Pancreas (tissue), 10 donors: ENCODE results near the gene HRH2. TPM values are rescaled to one million over a fixed set of nuclear protein-coding genes. Genes with fewer than 3 reads are reported as not detected.
A peak's percentile ranks its signal among the peaks of the same experiment; 100 is the strongest.

Experiments used
- ATAC-seq, 4 donors: fragments of 200-7000 bp; cut with Tn5 transposase; one replicate each; pipeline versions ENCODE4 v1.8.0 to v1.9.1; 2020; ENCODE audit warnings: mild to moderate bottlenecking in 4 of 4, moderate library complexity in 4 of 4
- DNase-seq, 6 donors: peaks; one replicate each; pipeline ENCODE4 v3.0.0-alpha.2; 2020
- FAIRE-seq: peaks from 2 replicates; lab custom pipeline; 2012; peaks lifted over from hg19 to GRCh38; lab: Jason Lieb, UNC
- H3K27ac ChIP-seq, 4 donors: fragments of 200-600 bp; sonication (generic); 1 replicate in 3 of 4; 2 replicates in 1 of 4; pipeline versions ENCODE4 v1.5.0 to v1.8.0; 2020
- H3K27me3 ChIP-seq, 4 donors: fragments of 200-600 bp; one replicate each; pipeline ENCODE4 v1.8.0; 2021
- H3K36me3 ChIP-seq, 3 donors: fragments of 200-600 bp; sonication (generic) in 1 of 3; one replicate each; pipeline versions ENCODE4 v1.5.0 to v1.8.0; 2020 to 2021
- H3K4me1 ChIP-seq, 3 donors: fragments of 200-600 bp; one replicate each; pipeline ENCODE4 v1.8.0; 2021
- H3K4me3 ChIP-seq, 4 donors: fragments of 200-600 bp; sonication (generic) in 2 of 4; one replicate each; pipeline versions ENCODE4 v1.5.0 to v1.8.0; 2020 to 2021
- H3K9me3 ChIP-seq, 4 donors: fragments of 200-600 bp; one replicate each; pipeline ENCODE4 v1.8.0; 2021
- CTCF ChIP-seq, 4 donors: fragments of 200-600 bp; sonication (generic) in 3 of 4; IDR thresholded peaks; one replicate each; pipeline versions ENCODE4 v1.5.0 to v1.8.0; 2021; ENCODE audit warnings: antibody characterized with exemption in 4 of 4
- WGBS, 2 donors: extraction: QIAGEN DNeasy Blood & Tissue Kit; methylation state at CpG; one replicate each; pipeline ENCODE4 v1.1.7; 2013; 5-methylcytosine and 5-hydroxymethylcytosine counted together
- intact Hi-C, 3 donors: fragments of 100-400 bp; cut with DNase I; formaldehyde crosslinking; loops; one replicate each; pipeline versions ENCODE4 v1.11.1 to v1.14.2; 2022
- polyA plus RNA-seq, 2 donors: library from polyadenylated mRNA; stranded (reverse); fragments of 200-250 nt; gene quantifications; one replicate each; pipeline ENCODE4 v1.2.3, GENCODE V29; 2013
- total RNA-seq, 6 donors: library from RNA; stranded (reverse); fragmentation: NEBNext Ultra II Directional in 4 of 6; extraction: Animal tissue kit (Norgen Biotek cat#: 25700) in 4 of 6; gene quantifications; one replicate each; pipeline versions ENCODE4 v1.2.1 to v1.2.4, GENCODE V29; 2021 to 2023
- donor health status: healthy with polysubstance abuse.
- donor health status: DM: no; HTN: no; CAD: no; lungs with moderate emphysema.
- donor health status: DM: no; HTN: no; CAD: no.
- donor health status: control.
- donor health status: control.
- donor health status: Bipolar disorder and iron deficiency.
- donor health status: DM: yes; HTN: yes; CAD: no.
- donor health status: DM: no; HTN: no; CAD: no.
- donor health status: DM: no; HTN: no; CAD: no.
- donor health status: DM: yes; HTN: yes; CAD: no.

The HRH2 gene
- total and polyA plus RNA-seq, 8 donors, result 0.05 to 1.4 (median 0.50) TPM

GRCh38 chr5:175686396-175686795 is 28.5 kb downstream of the HRH2 start:
- WGBS, 2 donors, result 85 to 88% methylated on average over 6 of the region's 6 CpGs
- no peaks in the 10 kb centered on the region for H3K27me3 ChIP-seq
- FAIRE-seq, result no peak
- peaks cover 0 to 11% (median 9%) of the 10 kb centered on the region in 3 donors for H3K4me1 ChIP-seq
- no peak for DNase-seq
- no peaks in the 10 kb centered on the region for H3K9me3 ChIP-seq
- intact Hi-C loops, result no loop called here
- no peak overlapping the region for H3K4me3 ChIP-seq
- no peaks in the 10 kb centered on the region for H3K36me3 ChIP-seq
- ATAC-seq, result no peak
- no peak overlapping the region for H3K27ac ChIP-seq
- no peak for TF ChIP-seq CTCF (IDR thresholded peaks at IDR 0.05)

DNA sequence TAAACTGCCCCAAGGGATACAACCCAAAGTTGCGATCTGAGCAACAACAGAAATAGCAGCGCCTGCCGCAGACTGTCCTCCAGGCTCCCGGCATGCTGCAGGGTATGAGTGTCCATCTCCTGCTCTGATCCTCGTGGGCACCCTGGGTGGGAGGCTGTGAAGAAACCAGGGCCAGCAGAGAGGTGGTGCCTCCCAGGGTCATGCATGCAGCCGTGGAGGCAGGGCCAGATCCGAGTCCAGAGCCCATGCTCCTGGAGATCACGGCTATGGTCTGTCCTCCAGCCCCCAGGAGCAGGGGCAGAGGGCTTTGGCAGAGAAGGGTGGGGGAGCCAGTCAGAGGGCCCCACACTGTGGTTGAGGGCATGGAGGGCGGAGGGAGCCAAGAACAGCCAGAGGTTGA is 29.0 kb downstream of the HRH2 start:
- no peak for DNase-seq
- no peak for ATAC-seq
- 50 to 64% methylated on average over 9 of the region's 9 CpGs for WGBS, 2 donors
- Histone ChIP-seq H3K9me3 (no peaks in the 10 kb centered on the region), H3K4me1 (peaks cover 0 to 11% (median 9%) of the 10 kb centered on the region in 3 donors), H3K27me3 (no peaks in the 10 kb centered on the region), H3K36me3 (no peaks in the 10 kb centered on the region), H3K27ac (no peak overlapping the region), H3K4me3 (no peak overlapping the region)
- no peak for FAIRE-seq
- no peak for TF ChIP-seq CTCF (IDR thresholded peaks at IDR 0.05)
- intact Hi-C loops, result no loop called here

DNA sequence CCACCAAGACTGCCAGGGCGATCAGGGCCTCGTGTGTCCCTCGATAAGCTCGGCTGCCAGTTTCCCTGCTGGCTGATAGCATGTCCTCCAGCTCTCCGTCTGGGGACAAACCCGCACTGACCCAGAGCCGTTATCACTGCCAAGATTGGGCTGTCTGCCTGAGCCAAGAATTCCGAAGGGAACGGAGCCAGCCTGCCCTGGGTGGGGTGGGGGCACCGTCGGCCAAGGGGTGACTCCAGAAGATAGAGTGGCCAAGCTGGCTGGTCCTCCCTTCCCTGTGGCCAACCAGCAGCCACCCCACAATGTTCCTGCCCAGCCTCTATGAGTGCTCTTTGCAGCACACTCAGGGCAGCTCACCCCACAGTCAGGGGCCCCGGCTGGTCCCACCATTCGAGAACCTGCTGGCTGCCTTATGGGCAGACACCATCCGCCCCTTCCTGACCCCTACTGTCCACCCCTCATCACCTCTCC is 29.4 kb downstream of the HRH2 start:
- no peaks in the 10 kb centered on the region for H3K36me3 ChIP-seq
- ATAC-seq (peak; percentile 34 to 93 (median 85)), DNase-seq (peak; percentile 46 to 88 (median 63)), FAIRE-seq (no peak)
- intact Hi-C loops, result no loop called here
- 29 to 32% methylated on average over 14 of the region's 14 CpGs for WGBS, 2 donors
- TF ChIP-seq CTCF (IDR thresholded peaks at IDR 0.05), result no peak
- no peak overlapping the region for H3K4me3 ChIP-seq
- H3K9me3 ChIP-seq, result no peaks in the 10 kb centered on the region
- H3K27ac ChIP-seq, result no peak overlapping the region
- H3K27me3 ChIP-seq, result no peaks in the 10 kb centered on the region
- H3K4me1 ChIP-seq, result peaks cover 0 to 11% (median 9%) of the 10 kb centered on the region in 3 donors

DNA sequence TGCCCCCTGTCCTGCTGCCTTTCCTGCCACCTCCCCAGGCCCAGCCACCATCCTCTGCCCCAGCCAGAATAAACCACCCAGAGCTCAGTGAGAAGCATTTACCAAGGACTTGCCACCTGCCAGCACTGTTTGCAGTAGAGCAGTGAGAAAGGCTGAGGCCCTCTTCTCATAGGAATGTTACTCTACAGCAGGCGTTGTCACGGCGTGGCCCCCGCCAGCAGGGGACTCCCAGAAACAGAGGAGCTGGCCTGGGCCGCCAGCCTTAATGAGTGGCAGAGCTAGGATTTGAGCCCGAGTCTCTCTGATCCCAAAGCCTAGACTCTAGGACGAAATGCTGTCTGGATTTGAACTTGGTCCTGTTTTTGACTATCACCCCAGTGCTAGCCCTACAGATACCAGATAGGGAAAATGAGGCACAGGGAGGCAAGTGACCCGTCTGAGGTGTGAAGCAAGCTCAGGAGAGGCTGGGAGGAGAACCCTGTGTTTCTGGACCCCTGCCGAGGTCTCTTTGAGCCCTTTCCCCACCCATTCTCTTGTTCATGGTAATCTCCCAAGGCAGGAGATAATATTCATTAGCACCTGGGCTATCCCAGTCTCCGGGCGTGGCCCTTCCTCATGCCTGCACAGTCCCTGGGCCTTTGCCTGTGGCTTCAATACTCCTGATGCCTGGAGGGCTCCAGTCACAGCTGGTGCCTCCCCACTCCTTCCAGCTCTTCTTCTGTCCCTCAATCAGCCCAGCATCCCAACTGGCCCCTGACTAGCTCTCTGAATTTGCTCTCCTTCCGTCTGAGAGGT is 30.7 kb downstream of the HRH2 start:
- intact Hi-C loops, result no loop called here
- ATAC-seq (no peak), FAIRE-seq (no peak), DNase-seq (no peak)
- no peak overlapping the region for H3K4me3 ChIP-seq
- 77 to 79% methylated on average over 12 of the region's 12 CpGs for WGBS, 2 donors
- H3K9me3 ChIP-seq, result no peaks in the 10 kb centered on the region
- peaks cover 0 to 11% (median 9%) of the 10 kb centered on the region in 3 donors for H3K4me1 ChIP-seq
- no peak for TF ChIP-seq CTCF (IDR thresholded peaks at IDR 0.05)
- no peak overlapping the region for H3K27ac ChIP-seq
- no peaks in the 10 kb centered on the region for H3K36me3 ChIP-seq
- no peaks in the 10 kb centered on the region for H3K27me3 ChIP-seq
